ENCODE results near the gene UBE2D3. TPM values are rescaled to one million over a fixed set of nuclear protein-coding genes. Genes with fewer than 3 reads are reported as not detected.

The UBE2D3 gene
- total and polyA plus RNA-seq, 2 experiments from 2014 or later: 277 to 418 TPM

GRCh38 chr4:102754044-102754443, 73.3 kb downstream of the UBE2D3 start:
- 87% methylated on average over 2 of the region's 2 CpGs for WGBS (ENCODE audit: low lambda C conversion rate, missing lambda C conversion rate)
- DNase-seq (ENCODE audit: low spot score): no peak
- TF ChIP-seq CTCF (IDR thresholded peaks at IDR 0.05; ENCODE audit: poor library complexity) (no peak), EZH2 (IDR thresholded peaks at IDR 0.05; ENCODE audit: borderline replicate concordance) (no peak), EZH2phosphoT487 (IDR thresholded peaks at IDR 0.05; ENCODE audit: low read depth, severe bottlenecking, unreplicated experiment) (no peak)
- Histone ChIP-seq H3K79me2 (peaks cover 98% of the 10 kb centered on the region), H4K20me1 (ENCODE audit: insufficient read depth, poor library complexity, severe bottlenecking) (peaks cover 5% of the 10 kb centered on the region), H3K27ac (no peak overlapping the region), H3K9me2 (replicated peaks; ENCODE audit: insufficient read depth) (no peaks in the 10 kb centered on the region), H3K4me1 (ENCODE audit: insufficient read depth) (peaks cover 7% of the 10 kb centered on the region), H3K36me3 (replicated peaks; ENCODE audit: insufficient read depth, low read depth) (no peaks in the 10 kb centered on the region), H3K27me3 (no peaks in the 10 kb centered on the region), H3K9me3 (ENCODE audit: low read depth) (no peaks in the 10 kb centered on the region), H3K4me2 (no peak overlapping the region), H2AFZ (no peak overlapping the region), H3K4me3 (no peak overlapping the region)

GRCh38 chr4:102751941-102752340, 75.4 kb downstream of the UBE2D3 start:
- Histone ChIP-seq H3K4me2 (no peak overlapping the region), H3K9me2 (replicated peaks; ENCODE audit: insufficient read depth) (no peaks in the 10 kb centered on the region), H3K9me3 (ENCODE audit: low read depth) (no peaks in the 10 kb centered on the region), H3K36me3 (replicated peaks; ENCODE audit: insufficient read depth, low read depth) (no peaks in the 10 kb centered on the region), H3K27me3 (no peaks in the 10 kb centered on the region), H3K27ac (no peak overlapping the region), H3K4me3 (no peak overlapping the region), H4K20me1 (ENCODE audit: insufficient read depth, poor library complexity, severe bottlenecking) (peaks cover 3% of the 10 kb centered on the region), H2AFZ (no peak overlapping the region), H3K79me2 (peaks cover 98% of the 10 kb centered on the region), H3K4me1 (ENCODE audit: insufficient read depth) (peaks cover under 1% of the 10 kb centered on the region)
- no peak for DNase-seq (ENCODE audit: low spot score)
- 88% methylated on average over 4 of the region's 4 CpGs for WGBS (ENCODE audit: low lambda C conversion rate, missing lambda C conversion rate)
- TF ChIP-seq CTCF (IDR thresholded peaks at IDR 0.05; ENCODE audit: poor library complexity) (no peak), EZH2phosphoT487 (IDR thresholded peaks at IDR 0.05; ENCODE audit: low read depth, severe bottlenecking, unreplicated experiment) (no peak), EZH2 (IDR thresholded peaks at IDR 0.05; ENCODE audit: borderline replicate concordance) (no peak)

Small RNAs within 50 kb of the gene (small RNA-seq; reads per million reads assigned to genes)
- not detected for gene RNU7-151P

Other genes starting within 250 kb of the UBE2D3 start
- 91.4 and 98.1 TPM in 2 replicates for gene MANBA, start 66.6 kb downstream of the UBE2D3 start, total RNA-seq
- gene MANBA, start 66.6 kb downstream of the UBE2D3 start, polyA plus RNA-seq: 37.5 and 52.0 TPM in 2 replicates
- 54.6 and 58.4 TPM in 2 replicates for gene CISD2, start 41.4 kb upstream of the UBE2D3 start, total RNA-seq
- 70.6 and 76.7 TPM in 2 replicates for gene CISD2, start 41.4 kb upstream of the UBE2D3 start, polyA plus RNA-seq
- not detected in 2 replicates for gene SLC9B1, start 192.2 kb upstream of the UBE2D3 start, total RNA-seq
- not detected in 2 replicates for gene SLC9B1, start 192.2 kb upstream of the UBE2D3 start, polyA plus RNA-seq
- 15.7 and 20.5 TPM in 2 replicates for gene SLC9B2, start 249.2 kb upstream of the UBE2D3 start, total RNA-seq
- 13.8 and 14.5 TPM in 2 replicates for gene SLC9B2, start 249.2 kb upstream of the UBE2D3 start, polyA plus RNA-seq

Measured in hepatocyte (in vitro differentiated cells).